GM12873 (cell line): ENCODE measurements around the gene CFAP100.

Source experiments
- CTCF ChIP-seq: IDR thresholded peaks from 2 replicates; pipeline ENCODE4 v1.5.1; 2012; ENCODE audit warnings: low read depth, mild to moderate bottlenecking, moderate library complexity, low read length, control low read depth; ENCODE audit not compliant: insufficient read depth; ENCODE audit errors: missing control alignments

CFAP100 gene

GRCh38 chr3:126464494-126464893, 69.8 kb downstream of the CFAP100 start:
- no peak for TF ChIP-seq CTCF

GRCh38 chr3:126464997-126465396, 70.3 kb downstream of the CFAP100 start:
- TF ChIP-seq CTCF, result no peak

- no peak for TF ChIP-seq CTCF
These were observed 71.3 kb downstream of the CFAP100 start for GRCh38 chr3:126465928-126466544.

DNA sequence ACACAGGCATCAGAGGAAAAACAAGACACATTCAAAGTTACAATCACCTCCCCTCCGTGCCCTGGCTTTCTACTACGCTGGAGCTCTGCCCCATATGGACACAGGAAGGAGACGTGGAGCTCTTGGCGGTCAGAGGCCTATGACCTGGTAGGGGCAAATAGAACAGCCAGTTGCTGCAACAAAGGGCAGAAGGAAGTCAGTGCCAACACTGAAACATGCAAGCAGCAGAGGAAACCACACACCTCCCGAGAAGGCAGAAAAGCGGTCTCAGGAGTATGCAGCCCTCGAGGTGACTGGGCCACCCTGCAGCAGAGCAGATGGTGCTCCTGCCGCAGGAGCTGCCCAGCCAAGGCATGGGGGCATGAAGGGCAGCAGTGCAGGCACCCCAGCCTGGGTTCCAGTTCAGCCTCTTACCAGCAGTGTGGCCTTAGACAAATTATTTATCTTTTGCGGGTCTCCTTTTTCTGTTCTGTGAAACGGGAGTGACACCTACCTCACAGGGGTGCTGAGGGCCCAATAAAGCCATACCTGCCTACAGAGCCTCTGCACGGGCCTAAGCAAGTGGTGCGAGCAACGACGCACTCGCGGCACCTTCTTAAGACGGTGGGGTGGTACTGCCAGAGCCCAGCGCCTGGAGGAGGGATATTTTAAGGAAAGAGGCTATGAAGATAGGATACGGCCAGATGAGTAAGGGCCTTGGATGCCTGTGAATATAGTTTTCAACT, 72.3 kb downstream of the CFAP100 start:
- TF ChIP-seq CTCF, result no peak

- TF ChIP-seq CTCF, result no peak
These were observed 72.9 kb downstream of the CFAP100 start for GRCh38 chr3:126467611-126467955.

DNA sequence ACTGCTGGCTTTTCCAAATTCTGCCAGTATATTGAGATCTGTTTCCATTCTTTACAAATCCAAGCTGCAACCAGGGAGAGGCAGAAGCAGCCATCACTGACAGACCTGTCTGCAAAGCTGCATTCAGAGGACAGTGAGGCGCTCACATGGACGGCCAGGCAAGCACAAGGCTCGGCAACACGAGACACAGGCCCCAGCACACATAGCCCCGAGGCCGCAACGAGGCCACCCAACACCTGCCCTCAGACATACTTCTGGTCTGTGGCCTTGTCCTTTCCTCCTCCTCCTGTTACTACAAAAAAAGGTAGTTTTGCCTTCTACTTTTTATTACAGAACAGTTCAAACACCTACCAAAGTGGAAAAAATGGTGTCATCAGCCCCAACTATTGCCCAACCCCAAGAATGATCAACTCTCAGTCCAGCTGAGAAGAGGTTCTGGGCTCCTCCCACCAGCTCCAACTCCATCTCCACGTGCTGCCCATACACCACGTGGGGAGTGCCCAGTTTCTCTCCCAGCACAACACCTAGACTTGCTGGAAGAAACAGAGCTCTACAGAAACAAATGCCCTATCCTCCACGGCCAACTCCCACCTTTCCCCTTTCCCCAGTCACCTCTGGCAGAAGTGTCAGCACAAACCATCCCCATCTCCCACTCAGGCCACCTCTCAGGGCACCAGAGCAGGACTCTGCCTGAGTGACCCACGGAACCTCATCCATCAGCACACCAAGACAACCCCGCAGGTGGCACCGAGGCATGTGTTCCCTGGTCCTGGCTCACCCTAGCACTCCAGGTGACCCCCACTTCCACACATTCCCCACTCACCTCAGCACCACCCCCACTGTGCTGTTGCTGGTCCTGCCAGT, 73.6 kb downstream of the CFAP100 start:
- no peak for TF ChIP-seq CTCF

- no peak for TF ChIP-seq CTCF
These were observed 74.8 kb downstream of the CFAP100 start for GRCh38 chr3:126469479-126469878.
